Brain pericyte (primary cell): ENCODE data around the gene ZNF200.
"Not testable (repeated sequence)": the region's sequence is repeated elsewhere in the genome, so short reads cannot be mapped to it uniquely, and the experiment has no call there.

ENCODE experiments used
- DNase-seq: peaks from one replicate; pipeline ENCODE4 v3.0.0-alpha.2; 2012; ENCODE audit warnings: low read depth, low spot score

The ZNF200 gene

DNA sequence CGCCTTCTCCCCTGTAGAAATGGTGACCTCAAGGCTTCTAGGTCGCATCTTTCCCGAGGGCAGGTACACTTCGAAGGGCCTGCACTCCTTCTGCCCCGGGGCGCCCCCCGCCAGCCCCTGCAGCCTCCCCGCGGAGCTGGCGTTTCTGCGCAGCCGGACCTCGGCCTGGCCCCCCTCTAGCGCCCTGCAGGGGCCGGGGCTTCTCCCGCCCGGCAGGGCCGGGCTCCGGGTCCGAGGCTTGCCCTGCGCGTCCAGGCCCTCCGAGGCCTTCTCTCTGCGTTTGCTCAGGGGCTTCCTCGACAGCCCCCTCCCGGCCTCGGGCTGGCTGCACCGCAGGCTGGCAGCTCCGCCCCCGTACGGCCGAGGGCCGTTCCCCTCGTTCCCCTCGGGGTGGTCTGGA is 19.4 kb upstream of the ZNF200 start:
- no peak for DNase-seq

DNA sequence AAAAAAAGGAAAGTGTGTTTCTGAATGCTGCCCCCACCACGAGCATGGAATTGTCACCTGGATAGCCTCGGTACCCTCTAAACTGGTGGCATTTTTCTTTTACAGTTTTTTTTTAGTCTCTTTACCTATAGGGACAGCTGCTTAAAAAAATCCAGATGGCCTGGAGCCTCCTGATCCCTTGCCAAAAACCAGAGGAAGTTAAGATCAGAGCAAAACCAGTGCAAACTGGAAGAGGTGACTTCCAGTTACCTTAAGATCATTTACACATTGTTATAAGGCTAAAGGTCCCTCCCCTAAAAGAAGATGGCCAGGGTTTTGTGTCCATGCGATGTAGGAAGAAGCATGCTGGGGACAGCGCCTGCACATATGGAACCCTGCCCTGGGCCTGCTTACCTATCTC is 18.0 kb upstream of the ZNF200 start:
- no peak for DNase-seq

DNA sequence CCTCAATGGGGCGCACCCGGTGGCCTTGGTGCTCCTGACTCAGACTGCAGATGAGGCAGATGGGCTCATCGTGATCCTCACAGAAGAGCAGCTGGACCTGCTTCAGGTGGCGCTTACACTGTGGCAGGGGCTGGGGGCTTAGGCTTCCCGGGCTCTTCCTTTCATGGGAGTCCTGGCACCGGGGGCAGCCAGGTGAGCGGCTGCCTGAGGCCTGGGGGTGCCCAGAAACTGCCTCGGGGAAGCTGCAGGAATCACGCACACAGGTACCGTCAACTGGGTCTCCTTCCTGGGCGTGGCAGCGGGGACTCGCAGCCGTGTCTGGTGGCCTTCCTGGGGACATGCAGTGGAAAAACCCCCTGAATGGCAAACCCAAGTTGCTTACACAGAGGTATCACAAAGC is 14.5 kb upstream of the ZNF200 start:
- DNase-seq, result no peak

DNA sequence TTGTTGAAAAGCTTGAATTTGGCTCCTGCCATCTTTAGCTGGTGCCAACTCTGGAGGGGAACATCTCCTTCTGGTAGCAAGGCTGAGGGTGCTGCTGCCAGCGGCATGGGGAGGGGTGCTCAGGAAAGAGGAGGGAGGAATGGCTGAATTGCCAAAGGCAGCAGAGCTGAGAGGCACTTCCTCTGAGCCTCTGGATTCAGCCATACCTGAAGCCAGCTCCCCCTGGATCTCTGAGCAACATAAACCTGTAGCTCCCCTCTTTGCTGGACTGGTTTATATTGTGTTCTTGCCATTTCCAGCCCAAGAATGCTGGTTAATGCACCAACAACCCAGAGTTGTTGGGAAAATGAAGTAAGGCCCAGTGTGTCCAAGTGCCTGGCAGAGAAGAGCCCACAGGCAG is 14.1 kb upstream of the ZNF200 start:
- no peak for DNase-seq

DNA sequence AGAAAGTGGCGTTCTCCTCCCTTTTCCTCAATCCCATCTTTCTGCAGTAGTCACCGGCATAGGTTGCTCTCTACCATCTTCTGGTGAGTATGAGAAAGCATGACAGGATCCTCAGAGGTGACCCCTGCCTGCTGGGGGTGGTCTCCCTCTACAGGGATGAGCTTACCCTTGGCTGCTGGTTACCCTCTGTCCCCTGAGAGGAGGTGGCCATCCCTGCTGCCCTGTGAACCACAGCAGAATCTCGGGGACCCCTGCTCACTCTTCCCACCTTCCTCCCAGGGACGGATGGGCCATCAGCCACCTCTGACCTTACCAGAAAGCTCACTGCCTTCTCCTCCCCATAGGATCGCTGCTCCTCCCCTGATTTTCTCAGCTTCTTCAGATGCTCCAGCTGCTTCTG is 13.6 kb upstream of the ZNF200 start:
- no peak for DNase-seq

DNA sequence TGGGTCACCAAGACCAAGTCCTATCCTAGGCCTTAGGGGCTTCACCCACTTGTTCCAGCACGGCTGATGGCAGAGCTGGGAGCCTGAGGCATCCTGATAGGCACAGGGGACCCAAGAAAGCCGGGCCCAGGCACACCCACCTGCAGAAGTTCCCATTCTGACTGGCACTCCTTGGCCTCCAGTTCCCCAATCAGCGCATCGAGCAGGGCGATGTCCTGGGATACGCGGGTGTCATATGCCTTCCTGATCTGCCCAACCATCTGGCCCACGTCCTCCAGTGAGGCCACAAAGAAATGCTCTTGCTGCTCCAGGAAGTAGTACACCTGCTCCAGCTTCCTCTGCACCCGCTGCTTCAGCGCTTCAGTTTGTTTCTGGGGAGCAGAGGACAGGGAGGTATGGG is 11.9 kb upstream of the ZNF200 start:
- DNase-seq, result no peak

DNA sequence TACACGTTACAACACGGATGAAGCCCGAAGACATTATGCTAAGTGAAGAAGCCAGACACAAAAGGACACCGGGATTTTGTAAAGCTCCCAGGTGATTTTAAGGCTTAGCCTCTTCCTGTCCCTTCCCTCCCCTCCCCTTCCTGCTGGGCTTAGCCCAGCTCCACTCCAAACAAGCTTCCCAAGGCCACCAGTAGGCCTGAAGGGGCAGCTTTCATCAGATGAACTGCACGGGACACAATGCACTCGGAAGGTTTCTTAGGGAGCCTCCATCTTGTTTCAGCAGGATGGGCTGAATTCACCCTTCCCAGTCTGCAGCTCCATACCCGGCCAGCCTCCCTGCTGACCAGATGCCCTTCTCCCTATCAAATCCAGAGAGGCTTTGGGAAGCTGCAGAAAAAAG is 11.0 kb upstream of the ZNF200 start:
- DNase-seq, result no peak

DNA sequence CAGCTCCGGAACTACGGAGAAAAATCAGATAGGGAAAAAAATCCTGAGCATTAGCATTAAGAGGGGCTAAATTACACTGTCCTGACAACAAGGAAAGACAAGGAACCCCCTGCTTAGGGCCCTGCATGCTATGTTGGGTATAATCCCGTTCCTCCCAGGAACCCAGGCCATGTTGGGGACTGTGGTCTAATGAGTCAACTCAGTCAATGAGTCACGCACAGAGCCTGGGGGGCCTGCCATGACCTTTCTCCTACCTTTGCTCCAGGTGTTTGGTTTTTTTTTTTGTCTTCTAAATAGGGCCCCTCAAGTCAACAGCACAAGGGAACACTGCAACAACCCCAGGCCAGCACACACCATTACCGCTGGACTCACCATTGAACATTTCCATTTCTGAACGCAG is 8.9 kb upstream of the ZNF200 start:
- no peak for DNase-seq

DNA sequence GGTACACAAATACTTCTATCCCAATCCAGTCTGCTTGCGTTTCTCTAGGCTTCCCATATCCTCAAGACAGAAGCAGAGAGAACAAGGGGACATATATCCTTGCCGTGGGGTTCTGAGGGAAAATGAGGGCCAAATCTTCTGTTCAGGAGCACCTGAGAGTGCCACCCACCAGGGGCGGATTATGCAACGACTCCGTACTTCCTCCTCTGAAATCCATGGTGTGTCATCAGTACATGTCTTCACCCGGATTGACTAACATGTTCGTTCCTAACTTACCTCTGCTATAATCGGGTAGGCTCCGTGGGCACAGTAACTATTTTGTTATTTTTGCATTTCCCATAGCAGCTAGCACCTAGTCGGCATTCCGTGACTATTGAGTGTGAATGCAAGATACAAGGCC is 7.8 kb upstream of the ZNF200 start:
- DNase-seq, result no peak

DNA sequence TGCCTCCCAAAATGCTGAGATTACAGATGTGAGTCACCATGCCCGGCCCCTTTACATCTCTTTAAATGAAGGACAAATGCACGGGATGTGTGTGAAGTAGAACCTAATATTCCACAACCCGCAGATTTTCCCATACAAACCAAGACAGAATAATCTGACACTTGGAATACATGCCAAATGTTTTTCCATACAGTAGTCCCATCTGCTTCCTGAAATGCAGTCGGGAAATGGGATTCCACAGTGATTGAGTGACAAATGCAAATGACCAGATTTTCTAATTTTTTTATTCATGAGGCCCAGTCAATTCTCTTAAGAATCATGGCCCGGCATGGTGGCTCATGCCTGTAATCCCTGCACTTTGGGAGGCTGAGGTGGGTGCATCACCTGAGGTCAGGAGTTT is 6.8 kb upstream of the ZNF200 start:
- no peak for DNase-seq

DNA sequence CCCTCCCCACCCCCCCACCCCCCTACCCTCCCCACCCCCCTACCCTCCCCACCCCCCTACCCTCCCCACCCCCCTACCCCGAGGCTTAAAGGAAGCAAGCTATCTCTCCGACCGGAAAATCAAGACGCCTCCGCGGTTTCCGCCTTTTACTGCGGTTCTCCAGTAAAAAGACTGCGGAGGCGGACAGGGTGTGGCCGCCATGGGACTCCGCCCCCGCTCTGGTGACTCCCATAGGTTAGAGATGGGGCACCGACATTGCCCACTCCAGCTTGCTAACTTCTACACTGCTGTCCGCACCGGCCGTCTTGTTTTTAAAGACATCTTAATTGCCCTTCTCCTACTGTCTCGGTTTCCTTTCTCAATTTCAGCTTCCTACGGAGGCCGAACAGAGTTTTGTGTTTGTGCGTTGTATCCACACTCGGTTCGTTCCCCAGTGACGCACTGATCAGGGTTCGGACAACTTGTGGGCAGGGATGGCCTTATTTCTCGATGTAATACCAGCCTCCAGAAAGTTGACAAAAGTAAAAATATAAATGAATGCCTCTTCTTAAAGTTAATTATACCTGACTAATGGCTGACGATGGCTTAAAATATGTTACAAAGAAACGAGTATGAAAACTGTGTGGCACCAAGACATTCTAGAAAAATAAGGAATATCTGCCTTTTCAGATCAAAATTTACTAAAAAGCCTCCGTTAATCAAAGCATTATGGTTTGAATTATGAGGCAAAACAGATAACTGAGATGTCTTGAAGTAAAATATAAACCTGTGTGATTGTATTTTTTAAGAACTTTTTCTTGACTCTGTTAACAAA is 1.1 kb upstream of the ZNF200 start:
- no peak for DNase-seq

DNA sequence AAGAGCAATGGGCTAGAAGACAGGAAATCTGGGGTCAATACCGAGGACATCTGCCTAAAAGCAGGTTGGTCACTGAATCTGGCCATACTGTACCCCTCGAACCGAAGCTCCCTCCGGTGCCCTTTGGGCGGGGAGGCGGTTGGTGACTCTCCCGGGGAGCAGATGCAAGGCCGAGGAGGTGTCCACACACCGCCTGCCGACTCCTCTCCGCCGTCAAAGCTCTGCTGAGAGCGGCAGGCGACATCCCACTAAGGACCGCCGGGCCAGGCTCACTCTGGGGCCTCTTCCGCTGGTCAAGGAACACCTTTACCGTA is 458 bp downstream of the ZNF200 start:
- DNase-seq, result no peak

DNA sequence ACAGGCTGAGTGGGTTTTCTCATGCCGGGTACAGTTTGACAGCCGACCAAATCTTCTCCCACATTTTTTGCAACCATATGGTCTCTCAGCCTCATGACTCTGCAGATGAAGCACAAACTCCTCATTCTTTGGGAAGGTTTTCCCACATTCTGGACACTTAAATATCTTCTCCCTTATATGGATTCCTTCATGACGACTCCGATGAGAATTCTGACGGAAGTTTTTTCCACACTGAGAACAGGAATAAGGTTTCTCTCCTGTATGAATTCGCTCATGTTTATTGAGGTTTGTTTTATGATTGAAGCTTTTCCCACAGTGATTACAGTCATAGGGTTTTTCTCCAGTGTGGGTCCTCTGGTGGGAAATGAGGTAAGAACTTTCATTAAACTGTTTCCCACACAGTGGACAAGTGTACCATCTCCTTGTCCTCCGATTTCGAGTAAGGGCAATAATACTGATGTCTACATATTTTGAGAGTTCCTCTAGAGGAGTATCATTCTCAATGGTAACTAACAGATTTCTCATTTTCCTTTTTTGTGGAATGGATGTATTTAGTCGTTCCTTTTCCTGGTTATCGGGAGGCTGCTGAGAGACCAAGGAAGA is 10.9 kb downstream of the ZNF200 start:
- DNase-seq, result no peak

DNA sequence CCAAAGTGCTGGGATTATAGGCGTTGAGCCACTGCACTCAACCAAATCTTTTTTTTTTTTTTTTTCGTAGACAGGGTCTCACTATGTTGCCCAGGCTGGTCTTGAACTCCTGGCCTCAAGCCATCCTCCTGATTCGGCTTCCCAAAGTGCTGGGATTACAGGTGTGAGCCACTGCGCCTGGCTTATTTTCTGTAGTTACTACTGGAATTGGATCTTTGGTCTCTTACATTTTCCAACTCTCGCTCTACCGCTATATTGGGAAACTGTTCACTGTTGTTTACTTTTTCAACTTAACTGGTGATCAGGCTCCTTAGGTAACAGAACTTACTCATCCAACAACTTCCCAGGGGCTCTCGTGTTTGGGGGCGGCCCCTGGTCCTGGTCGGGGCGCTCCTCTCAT is 14.1 kb downstream of the ZNF200 start:
- no peak for DNase-seq

DNA sequence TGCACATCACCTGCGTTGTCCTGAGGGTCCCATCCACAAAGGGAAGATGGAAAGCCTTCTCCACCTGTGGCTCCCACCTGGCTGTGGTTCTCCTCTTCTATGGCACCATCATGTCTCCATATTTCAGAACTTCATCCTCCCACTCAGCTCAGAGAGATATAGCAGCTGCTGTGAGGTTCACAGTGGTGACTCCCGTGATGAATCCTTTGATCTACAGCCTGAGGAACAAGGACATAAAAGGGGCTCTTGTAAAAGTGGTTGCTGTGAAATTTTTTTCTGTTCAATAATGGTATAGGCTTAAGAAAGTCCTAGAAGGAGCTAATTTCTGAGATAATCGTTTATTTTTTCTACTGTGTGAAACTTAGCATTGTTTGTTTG is 18.7 kb downstream of the ZNF200 start:
- no peak for DNase-seq

DNA sequence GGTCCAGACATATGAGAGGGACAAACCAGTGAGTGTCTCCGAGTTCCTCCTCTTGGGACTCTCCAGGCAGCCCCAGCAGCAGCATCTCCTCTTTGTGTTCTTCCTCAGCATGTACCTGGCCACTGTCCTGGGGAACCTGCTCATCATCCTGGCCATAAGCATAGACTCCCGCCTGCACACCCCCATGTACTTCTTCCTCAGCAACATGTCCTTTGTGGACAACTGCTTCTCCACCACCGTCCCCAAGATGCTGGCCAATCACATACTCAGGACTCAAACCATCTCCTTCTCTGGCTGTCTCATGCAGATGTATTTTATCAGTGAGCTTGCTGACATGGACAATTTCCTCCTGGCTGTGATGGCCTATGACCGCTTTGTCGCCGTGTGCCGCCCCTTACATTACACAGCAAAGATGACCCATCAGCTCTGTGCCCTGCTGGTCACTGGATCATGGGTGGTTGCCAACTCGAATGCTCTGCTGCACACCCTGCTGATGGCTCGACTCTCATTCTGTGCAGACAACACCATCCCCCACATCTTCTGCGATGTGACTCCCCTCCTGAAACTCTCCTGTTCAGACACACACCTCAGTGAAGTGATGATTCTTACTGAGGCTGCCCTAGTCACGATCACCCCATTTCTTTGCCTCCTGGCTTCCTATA is 19.2 kb downstream of the ZNF200 start:
- DNase-seq, result no peak

DNA sequence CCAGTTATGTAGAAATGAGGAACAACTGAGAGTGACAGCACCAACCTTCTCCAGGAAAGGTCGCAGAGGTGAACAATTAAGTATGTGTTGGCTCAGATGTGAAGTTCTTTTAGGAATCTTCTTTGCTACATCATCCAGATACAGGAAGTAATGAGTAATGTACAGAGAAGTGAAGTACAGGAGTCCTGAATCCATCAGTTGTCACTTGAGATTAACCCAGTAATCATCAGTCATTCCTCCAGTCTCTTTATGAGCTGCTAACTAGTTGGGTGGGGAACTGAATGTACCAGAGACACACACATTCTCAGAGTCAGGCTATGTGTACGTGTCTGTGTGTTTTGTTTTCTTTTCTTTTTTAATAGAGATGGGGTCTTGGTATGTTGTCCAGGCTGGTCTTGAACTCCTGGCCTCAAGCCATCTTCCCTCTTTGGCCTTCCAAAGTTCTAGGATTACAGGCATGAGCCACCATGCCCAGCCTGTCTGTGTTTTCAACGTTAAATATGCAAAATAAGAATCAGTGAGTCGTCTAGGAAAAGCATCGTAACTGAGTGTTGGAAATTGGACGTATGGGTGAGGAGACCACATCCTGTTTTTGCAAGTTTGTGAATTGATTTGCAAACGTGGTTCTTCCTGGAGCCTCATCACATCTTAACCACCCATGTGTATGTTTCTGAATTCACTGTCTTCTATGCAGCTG is 19.9 kb downstream of the ZNF200 start:
- DNase-seq, result no peak

DNA sequence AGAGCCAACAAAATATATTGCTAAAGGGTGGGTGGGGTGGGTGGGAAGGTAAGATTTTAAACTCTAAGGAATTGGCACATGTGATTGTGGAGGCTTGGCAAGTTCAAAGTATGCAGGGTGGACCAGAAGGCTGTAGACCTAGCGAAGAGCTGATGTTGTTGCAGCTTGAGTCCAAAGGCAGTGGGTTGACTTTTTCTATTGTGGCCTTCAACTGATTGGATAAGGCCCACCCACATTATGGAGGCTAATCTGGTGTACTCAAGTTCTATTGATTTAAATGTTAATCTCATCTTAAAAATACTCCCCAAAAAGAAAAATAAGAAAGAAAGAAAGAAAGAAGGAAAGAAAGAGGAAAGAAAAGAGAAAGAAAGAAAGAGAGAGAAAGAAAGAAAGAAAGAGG is 22.4 kb downstream of the ZNF200 start:
- DNase-seq, result no peak

DNA sequence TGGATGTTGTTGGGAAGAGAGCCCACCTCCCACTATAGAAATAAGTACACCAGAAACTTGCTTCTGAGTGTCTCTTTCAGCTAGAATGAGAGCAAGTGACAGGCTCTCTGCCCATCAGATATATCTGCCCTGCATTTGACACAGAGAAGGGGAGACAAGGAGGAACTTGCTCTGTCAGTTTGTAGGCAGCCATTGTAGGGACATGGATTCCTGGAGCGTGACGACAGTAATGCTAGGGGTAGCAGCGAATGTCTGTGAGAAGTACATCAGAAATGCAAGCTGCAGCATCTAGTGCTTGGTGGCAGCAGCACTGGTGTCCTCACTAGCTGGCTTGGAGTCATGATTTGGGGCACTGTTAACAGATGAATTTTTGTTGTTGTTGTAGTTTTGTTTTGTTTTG is 23.0 kb downstream of the ZNF200 start:
- no peak for DNase-seq

DNA sequence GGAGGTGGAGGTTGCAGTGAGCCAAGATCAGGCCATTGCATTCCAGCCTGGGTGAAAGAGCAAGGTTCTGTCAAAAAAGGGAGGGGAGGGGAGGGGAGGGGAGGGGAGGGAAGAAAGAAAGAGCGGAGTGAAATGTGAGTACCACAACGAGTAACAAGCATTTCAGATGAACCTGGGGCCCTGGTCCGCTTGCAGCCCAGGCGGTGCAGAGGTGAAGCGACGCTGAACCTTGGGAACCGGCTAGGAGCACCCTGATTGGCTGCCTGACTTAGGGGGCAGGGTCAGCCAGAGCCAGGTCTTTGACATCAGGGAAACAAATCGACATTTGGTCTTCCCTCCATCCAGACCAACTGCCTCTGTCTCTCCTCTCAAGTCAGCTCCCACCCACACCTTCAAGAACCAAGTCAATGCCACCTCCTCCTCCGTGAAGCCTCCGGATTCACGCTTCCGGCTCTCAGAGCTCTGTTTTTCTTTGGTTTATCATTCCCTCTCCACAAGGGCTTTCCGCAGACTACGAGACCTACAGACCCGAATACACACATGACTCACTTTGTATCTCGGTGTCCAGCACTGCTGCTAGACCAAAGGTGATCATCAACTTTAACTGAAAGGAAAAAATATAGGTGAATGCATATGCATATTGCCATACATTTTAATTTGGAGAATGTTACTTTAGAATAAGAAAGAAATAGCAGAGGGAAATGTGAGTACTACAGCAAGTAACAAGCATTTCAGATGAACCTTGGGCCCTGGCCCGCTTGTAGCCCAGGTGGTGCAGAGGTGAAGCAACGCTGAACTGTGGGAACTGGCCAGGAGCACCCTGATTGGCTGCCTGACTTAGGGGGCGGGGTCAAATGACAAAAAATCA is 27.6 kb downstream of the ZNF200 start:
- no peak for DNase-seq

DNA sequence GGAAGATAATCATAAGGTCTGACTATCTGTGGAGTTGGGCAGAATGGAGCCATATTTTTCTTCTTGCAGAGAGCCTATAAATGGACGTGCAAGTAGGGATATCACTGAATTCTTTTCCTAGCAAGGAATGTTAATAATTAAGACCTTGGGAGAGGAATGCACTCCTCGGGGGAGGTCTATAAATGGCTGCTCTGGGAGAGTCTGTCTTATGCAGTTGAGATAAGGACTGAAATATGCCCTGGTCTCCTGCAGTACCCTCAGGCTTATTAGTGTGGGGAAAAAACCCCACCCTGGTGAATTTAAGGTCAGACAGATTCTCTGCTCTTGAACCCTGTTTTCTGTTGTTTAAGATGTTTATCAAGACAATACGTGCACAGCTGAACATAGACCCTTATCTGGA is 29.0 kb downstream of the ZNF200 start:
- DNase-seq, result not testable (repeated sequence)
